ENCODE measurements around the gene TSPAN15.

DNA sequence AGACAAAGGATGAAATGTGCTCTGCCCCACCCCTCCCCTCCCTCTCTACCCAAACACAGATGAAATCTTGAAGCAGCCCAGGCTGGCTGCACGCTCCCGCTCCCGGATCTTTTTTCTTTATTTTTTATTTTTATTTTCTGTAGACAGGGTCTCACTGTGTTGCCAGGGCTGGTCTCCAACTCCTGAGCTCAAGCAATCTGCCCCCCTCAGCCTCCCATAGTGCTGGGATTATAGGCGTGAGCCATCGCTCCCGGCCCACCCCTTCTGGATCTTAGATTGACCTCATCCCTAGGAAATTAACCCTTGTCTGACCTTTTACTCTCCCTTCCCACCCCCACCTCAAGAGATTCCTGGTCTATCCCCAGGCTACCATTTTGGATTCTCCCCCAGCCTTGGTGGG is 48.9 kb upstream of the TSPAN15 start:
- TF ChIP-seq, protein P1, sequence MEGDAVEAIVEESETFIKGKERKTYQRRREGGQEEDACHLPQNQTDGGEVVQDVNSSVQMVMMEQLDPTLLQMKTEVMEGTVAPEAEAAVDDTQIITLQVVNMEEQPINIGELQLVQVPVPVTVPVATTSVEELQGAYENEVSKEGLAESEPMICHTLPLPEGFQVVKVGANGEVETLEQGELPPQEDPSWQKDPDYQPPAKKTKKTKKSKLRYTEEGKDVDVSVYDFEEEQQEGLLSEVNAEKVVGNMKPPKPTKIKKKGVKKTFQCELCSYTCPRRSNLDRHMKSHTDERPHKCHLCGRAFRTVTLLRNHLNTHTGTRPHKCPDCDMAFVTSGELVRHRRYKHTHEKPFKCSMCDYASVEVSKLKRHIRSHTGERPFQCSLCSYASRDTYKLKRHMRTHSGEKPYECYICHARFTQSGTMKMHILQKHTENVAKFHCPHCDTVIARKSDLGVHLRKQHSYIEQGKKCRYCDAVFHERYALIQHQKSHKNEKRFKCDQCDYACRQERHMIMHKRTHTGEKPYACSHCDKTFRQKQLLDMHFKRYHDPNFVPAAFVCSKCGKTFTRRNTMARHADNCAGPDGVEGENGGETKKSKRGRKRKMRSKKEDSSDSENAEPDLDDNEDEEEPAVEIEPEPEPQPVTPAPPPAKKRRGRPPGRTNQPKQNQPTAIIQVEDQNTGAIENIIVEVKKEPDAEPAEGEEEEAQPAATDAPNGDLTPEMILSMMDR (IDR thresholded peaks at IDR 0.05; ENCODE audit: low read depth, low read length, poor library complexity, severe bottlenecking), result no peak
- TF ChIP-seq EZH2phosphoT487 (IDR thresholded peaks at IDR 0.05; ENCODE audit: borderline replicate concordance, low read length), result no peak

Data from DOHH2 (cell line).